ENCODE measurements around the gene PLOD1. TPM values are rescaled to one million over a fixed set of nuclear protein-coding genes. Genes with fewer than 3 reads are reported as not detected.

The PLOD1 gene
- total RNA-seq, 5 donors from 2014 or later (not counting 1 experiment from before 2014, with no cell fraction given): 2.6 to 6.9 (median 4.6) TPM

GRCh38 chr1:11940260-11940921, 5.9 kb downstream of the PLOD1 start:
- 89% methylated on average over 3 of the region's 9 CpGs for WGBS (ENCODE audit: insufficient coverage)

GRCh38 chr1:11942280-11942679, 7.8 kb downstream of the PLOD1 start:
- no peak overlapping the region for H3K4me3 Mint-ChIP-seq
- no peaks in the 10 kb centered on the region for H3K36me3 Mint-ChIP-seq
- no peaks in the 10 kb centered on the region for H3K9me3 Mint-ChIP-seq
- ChIA-PET POLR2A (no interaction called here), CTCF (no interaction called here)
- H3K4me3 ChIP-seq (ENCODE audit: control insufficient read depth in 1 of 2, extremely low read depth in 1 of 2, low read length in 1 of 2): no peak overlapping the region
- no peak overlapping the region for H3K27ac ChIP-seq (ENCODE audit: low read length)
- H3K9me3 ChIP-seq: no peaks in the 10 kb centered on the region
- peaks cover 0 to under 1% of the 10 kb centered on the region in 2 experiments for H3K27me3 ChIP-seq (replicated peaks in 1 of 2; ENCODE audit: control insufficient read depth in 2 of 2, extremely low read depth in 1 of 2, insufficient read depth in 2 of 2, low read length in 1 of 2)
- DNase-seq: no peak
- H3K4me1 ChIP-seq (ENCODE audit: control insufficient read depth in 1 of 2, extremely low read depth in 1 of 2, insufficient read depth in 2 of 2, low read length in 2 of 2): no peaks in the 10 kb centered on the region
- ATAC-seq (replicated peaks in 1 of 4): no peak
- H3K27ac Mint-ChIP-seq: no peak overlapping the region
- H3K36me3 ChIP-seq (ENCODE audit: control insufficient read depth in 2 of 2, extremely low read depth in 1 of 2, insufficient read depth in 1 of 2, low read length in 1 of 2): no peaks in the 10 kb centered on the region
- H3K4me1 Mint-ChIP-seq: no peaks in the 10 kb centered on the region
- 81% methylated on average over 4 of the region's 4 CpGs for WGBS (ENCODE audit: insufficient coverage)
- no peaks in the 10 kb centered on the region for H3K27me3 Mint-ChIP-seq

More at GRCh38 chr1:11940260-11940921, 5.9 kb downstream of the PLOD1 start:
- H3K27me3 ChIP-seq (replicated peaks in 1 of 2; ENCODE audit: control insufficient read depth in 2 of 2, extremely low read depth in 1 of 2, insufficient read depth in 2 of 2, low read length in 1 of 2): peaks cover 0 to 2% of the 10 kb centered on the region in 2 experiments
- H3K9me3 ChIP-seq: no peaks in the 10 kb centered on the region
- H3K4me3 ChIP-seq (ENCODE audit: control insufficient read depth in 1 of 2, extremely low read depth in 1 of 2, low read length in 1 of 2): no peak overlapping the region
- no peaks in the 10 kb centered on the region for H3K36me3 ChIP-seq (ENCODE audit: control insufficient read depth in 2 of 2, extremely low read depth in 1 of 2, insufficient read depth in 1 of 2, low read length in 1 of 2)
- peaks cover 0 to 1% of the 10 kb centered on the region in 2 experiments for H3K4me1 ChIP-seq (ENCODE audit: control insufficient read depth in 1 of 2, extremely low read depth in 1 of 2, insufficient read depth in 2 of 2, low read length in 2 of 2)
- ATAC-seq (replicated peaks in 1 of 4): no peak
- Mint-ChIP-seq H3K27ac (no peak overlapping the region), H3K4me1 (no peaks in the 10 kb centered on the region), H3K4me3 (no peak overlapping the region), H3K36me3 (no peaks in the 10 kb centered on the region), H3K27me3 (no peaks in the 10 kb centered on the region), H3K9me3 (no peaks in the 10 kb centered on the region)
- DNase-seq: no peak
- H3K27ac ChIP-seq (ENCODE audit: low read length): no peak overlapping the region
- ChIA-PET POLR2A (no interaction called here), CTCF (no interaction called here)

- Mint-ChIP-seq H3K36me3 (no peaks in the 10 kb centered on the region), H3K27me3 (no peaks in the 10 kb centered on the region), H3K4me3 (no peak overlapping the region), H3K27ac (no peak overlapping the region), H3K9me3 (no peaks in the 10 kb centered on the region), H3K4me1 (no peaks in the 10 kb centered on the region)
- Histone ChIP-seq H3K9me3 (no peaks in the 10 kb centered on the region), H3K27me3 (replicated peaks in 1 of 2; ENCODE audit: control insufficient read depth in 2 of 2, extremely low read depth in 1 of 2, insufficient read depth in 2 of 2, low read length in 1 of 2) (no peaks in the 10 kb centered on the region), H3K4me1 (ENCODE audit: control insufficient read depth in 1 of 2, extremely low read depth in 1 of 2, insufficient read depth in 2 of 2, low read length in 2 of 2) (no peaks in the 10 kb centered on the region), H3K36me3 (ENCODE audit: control insufficient read depth in 2 of 2, extremely low read depth in 1 of 2, insufficient read depth in 1 of 2, low read length in 1 of 2) (no peaks in the 10 kb centered on the region), H3K27ac (ENCODE audit: low read length) (no peak overlapping the region), H3K4me3 (ENCODE audit: control insufficient read depth in 1 of 2, extremely low read depth in 1 of 2, low read length in 1 of 2) (no peak overlapping the region)
- CTCF ChIA-PET: no interaction called here
- ATAC-seq (replicated peaks in 1 of 4) (no peak), DNase-seq (no peak)
- 97% methylated on average over 3 of the region's 4 CpGs for WGBS (ENCODE audit: insufficient coverage)
- POLR2A ChIA-PET: no interaction called here
Measured at GRCh38 chr1:11943619-11944018, 9.1 kb downstream of the PLOD1 start.

GRCh38 chr1:11944358-11944931, 9.9 kb downstream of the PLOD1 start:
- no peak overlapping the region for H3K27ac Mint-ChIP-seq
- CTCF ChIA-PET: no interaction called here
- H3K27me3 Mint-ChIP-seq: no peaks in the 10 kb centered on the region
- no peaks in the 10 kb centered on the region for H3K4me1 Mint-ChIP-seq
- no peaks in the 10 kb centered on the region for H3K9me3 Mint-ChIP-seq
- Histone ChIP-seq H3K9me3 (no peaks in the 10 kb centered on the region), H3K4me1 (ENCODE audit: control insufficient read depth in 1 of 2, extremely low read depth in 1 of 2, insufficient read depth in 2 of 2, low read length in 2 of 2) (peaks cover 0 to 3% of the 10 kb centered on the region in 2 experiments), H3K27ac (ENCODE audit: low read length) (no peak overlapping the region), H3K4me3 (ENCODE audit: control insufficient read depth in 1 of 2, extremely low read depth in 1 of 2, low read length in 1 of 2) (no peak overlapping the region), H3K27me3 (replicated peaks in 1 of 2; ENCODE audit: control insufficient read depth in 2 of 2, extremely low read depth in 1 of 2, insufficient read depth in 2 of 2, low read length in 1 of 2) (no peaks in the 10 kb centered on the region), H3K36me3 (ENCODE audit: control insufficient read depth in 2 of 2, extremely low read depth in 1 of 2, insufficient read depth in 1 of 2, low read length in 1 of 2) (no peaks in the 10 kb centered on the region)
- no peaks in the 10 kb centered on the region for H3K36me3 Mint-ChIP-seq
- H3K4me3 Mint-ChIP-seq: no peak overlapping the region
- WGBS (ENCODE audit: insufficient coverage): 91% methylated on average over 6 of the region's 12 CpGs
- ATAC-seq (replicated peaks in 1 of 4): no peak
- POLR2A ChIA-PET: no interaction called here
- no peak for DNase-seq

GRCh38 chr1:11946647-11947046, 12.1 kb downstream of the PLOD1 start:
- POLR2A ChIA-PET: no interaction called here
- no peaks in the 10 kb centered on the region for H3K27me3 Mint-ChIP-seq
- H3K4me1 ChIP-seq (ENCODE audit: control insufficient read depth in 1 of 2, extremely low read depth in 1 of 2, insufficient read depth in 2 of 2, low read length in 2 of 2): peaks cover 0 to 3% of the 10 kb centered on the region in 2 experiments

GRCh38 chr1:11948822-11949458, 14.4 kb downstream of the PLOD1 start:
- H3K9me3 Mint-ChIP-seq: no peaks in the 10 kb centered on the region
- no peaks in the 10 kb centered on the region for H3K4me1 Mint-ChIP-seq
- H3K4me1 ChIP-seq (ENCODE audit: control insufficient read depth in 1 of 2, extremely low read depth in 1 of 2, insufficient read depth in 2 of 2, low read length in 2 of 2): peaks cover 0 to 16% of the 10 kb centered on the region in 2 experiments
- no peaks in the 10 kb centered on the region for H3K27me3 Mint-ChIP-seq
- H3K27ac ChIP-seq (ENCODE audit: low read length): no peak overlapping the region
- POLR2A ChIA-PET: interaction anchor here in 1 of 2 donors (0.7 kb wide), 1 partner anchor 20 kb away, joined by 3 read pairs; no protein-coding TSS in a partner anchor
- DNase-seq: no peak
- no peaks in the 10 kb centered on the region for H3K36me3 Mint-ChIP-seq
- H3K36me3 ChIP-seq (ENCODE audit: control insufficient read depth in 2 of 2, extremely low read depth in 1 of 2, insufficient read depth in 1 of 2, low read length in 1 of 2): no peaks in the 10 kb centered on the region
- no peaks in the 10 kb centered on the region for H3K27me3 ChIP-seq (replicated peaks in 1 of 2; ENCODE audit: control insufficient read depth in 2 of 2, extremely low read depth in 1 of 2, insufficient read depth in 2 of 2, low read length in 1 of 2)
- no peak overlapping the region for H3K4me3 ChIP-seq (ENCODE audit: control insufficient read depth in 1 of 2, extremely low read depth in 1 of 2, low read length in 1 of 2)
- CTCF ChIA-PET: no interaction called here
- ATAC-seq (replicated peaks in 1 of 4): no peak
- H3K9me3 ChIP-seq: no peaks in the 10 kb centered on the region
- no peak overlapping the region for H3K4me3 Mint-ChIP-seq
- WGBS (ENCODE audit: insufficient coverage): 89% methylated on average over 5 of the region's 6 CpGs
- H3K27ac Mint-ChIP-seq: no peak overlapping the region

More at GRCh38 chr1:11946647-11947046, 12.1 kb downstream of the PLOD1 start:
- H3K27ac ChIP-seq (ENCODE audit: low read length): no peak overlapping the region
- no peaks in the 10 kb centered on the region for H3K9me3 ChIP-seq
- Mint-ChIP-seq H3K4me1 (no peaks in the 10 kb centered on the region), H3K9me3 (no peaks in the 10 kb centered on the region), H3K4me3 (no peak overlapping the region), H3K27ac (no peak overlapping the region), H3K36me3 (no peaks in the 10 kb centered on the region)
- H3K36me3 ChIP-seq (ENCODE audit: control insufficient read depth in 2 of 2, extremely low read depth in 1 of 2, insufficient read depth in 1 of 2, low read length in 1 of 2): no peaks in the 10 kb centered on the region
- CTCF ChIA-PET: interaction anchor here in 1 of 2 donors (0.7 kb wide), 1 partner anchor 122 kb away, joined by 4 read pairs; no protein-coding TSS in a partner anchor
- H3K4me3 ChIP-seq (ENCODE audit: control insufficient read depth in 1 of 2, extremely low read depth in 1 of 2, low read length in 1 of 2): no peak overlapping the region
- ATAC-seq (replicated peaks in 1 of 4): no peak
- H3K27me3 ChIP-seq (replicated peaks in 1 of 2; ENCODE audit: control insufficient read depth in 2 of 2, extremely low read depth in 1 of 2, insufficient read depth in 2 of 2, low read length in 1 of 2): no peaks in the 10 kb centered on the region
- 94% methylated on average over 3 of the region's 3 CpGs for WGBS (ENCODE audit: insufficient coverage)
- DNase-seq: no peak

Measured in T-cell (primary cell).